Measurements from ENCODE around the gene CFAP73. TPM values are rescaled to one million over a fixed set of nuclear protein-coding genes. Genes with fewer than 3 reads are reported as not detected.

The CFAP73 gene
- total and polyA plus RNA-seq, 2 of the 8 experiments (the other 6 are each of a cell fraction or from before 2014, with no cell fraction given) = 0.45 to 0.56 TPM

DNA sequence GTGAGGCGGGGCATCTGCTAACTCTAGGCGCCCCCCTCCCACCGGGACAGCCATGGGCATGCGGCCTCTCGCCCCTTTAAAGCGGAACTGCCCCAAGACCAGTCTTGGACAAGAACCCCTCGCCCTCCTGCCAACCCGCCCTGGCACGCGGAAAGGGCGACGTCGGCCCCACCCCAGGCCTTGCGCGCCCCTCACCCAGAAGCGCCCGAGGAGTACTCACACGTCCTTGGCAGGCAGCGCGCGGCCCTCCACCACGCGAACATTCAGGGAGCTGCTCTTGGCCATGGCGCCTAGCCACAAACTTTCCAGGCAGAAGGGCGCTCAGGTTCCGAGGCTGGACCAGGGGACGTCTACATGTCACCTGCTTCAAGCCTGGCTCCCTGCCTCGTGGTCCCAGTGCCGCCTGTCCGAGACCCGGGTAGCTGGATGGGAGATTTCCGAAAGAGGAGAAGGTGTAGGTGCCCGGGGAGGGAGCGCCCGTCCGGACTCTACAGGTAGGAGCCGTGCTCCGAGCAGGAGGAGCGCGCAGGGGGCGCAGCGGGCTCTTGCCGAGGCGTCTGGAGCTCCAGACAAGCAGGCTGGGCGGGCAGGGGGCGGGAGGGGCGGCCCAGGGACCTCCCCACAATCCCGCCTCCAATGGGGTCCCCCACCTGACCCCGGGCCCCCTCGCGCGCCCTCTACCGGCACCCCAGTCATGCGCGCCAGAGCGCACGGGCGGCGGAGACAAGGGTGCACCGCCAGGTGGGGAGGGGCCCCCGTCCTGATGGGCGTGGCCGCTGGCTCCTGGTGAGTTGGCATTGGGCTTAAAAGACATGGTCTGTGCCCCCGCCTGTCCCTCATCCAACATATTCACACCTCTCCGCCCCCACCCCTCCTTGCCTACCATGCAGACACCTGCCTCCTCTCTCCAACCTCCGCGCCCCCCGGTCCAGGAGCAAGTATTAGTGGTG lies 14.1 kb upstream of the CFAP73 start, which contains the start of gene RASAL1 (continued):
- TF ChIP-seq TBP (IDR thresholded peaks at IDR 0.05; ENCODE audit: low read depth, low read length) (no peak), KDM1A (IDR thresholded peaks at IDR 0.05; ENCODE audit: borderline replicate concordance, low read length) (no peak), NRF1 (IDR thresholded peaks at IDR 0.05; ENCODE audit: low read depth, low read length) (no peak), SUZ12 (IDR thresholded peaks at IDR 0.05; ENCODE audit: low read length) (no peak), POLR2AphosphoS5 (IDR thresholded peaks at IDR 0.05; ENCODE audit: low read depth, low read length) (no peak), BRCA1 (IDR thresholded peaks at IDR 0.05; ENCODE audit: low read depth, low read length) (no peak), SRF (IDR thresholded peaks at IDR 0.05; ENCODE audit: low read depth, low read length) (no peak), JUND (IDR thresholded peaks at IDR 0.05; ENCODE audit: low read length) (no peak), SP1 (IDR thresholded peaks at IDR 0.05; ENCODE audit: low read depth, low read length) (no peak), HDAC2 (IDR thresholded peaks at IDR 0.05; ENCODE audit: borderline replicate concordance in 1 of 2, low read depth in 2 of 2, low read length in 2 of 2) (no peak), BCL11A (IDR thresholded peaks at IDR 0.05; ENCODE audit: low read depth in 2 of 2, low read length in 2 of 2) (no peak), CTBP2 (IDR thresholded peaks at IDR 0.05; ENCODE audit: borderline replicate concordance, insufficient read depth, insufficient read length, low read length) (no peak), SIN3A (conservative IDR thresholded peaks at IDR 0.05 in 1 of 2, IDR thresholded peaks at IDR 0.05 in 1 of 2; ENCODE audit: low read depth in 1 of 2, low read length in 2 of 2) (no peak; a peak in 1 of 4 replicates), ZNF274 (IDR thresholded peaks at IDR 0.05; ENCODE audit: borderline replicate concordance, extremely low read depth, low read length) (no peak), POLR2A (IDR thresholded peaks at IDR 0.05; ENCODE audit: control extremely low read depth in 1 of 2, low read depth in 2 of 2, low read length in 2 of 2) (0 out of 3 replicates have a peak, but pooled peaks of 1 of the 2 experiments have one; percentile 25), KDM4A (IDR thresholded peaks at IDR 0.05; ENCODE audit: low read depth, low read length, severe bottlenecking) (peak; percentile 52), SIRT6 (IDR thresholded peaks at IDR 0.05; ENCODE audit: low read length) (no peak), YY1 (IDR thresholded peaks at IDR 0.05; ENCODE audit: low read depth, low read length) (no peak), EGR1 (IDR thresholded peaks at IDR 0.05; ENCODE audit: borderline replicate concordance, low read depth, low read length) (0 out of 2 replicates have a peak, but pooled peaks have one; percentile 3), FOSL1 (IDR thresholded peaks at IDR 0.05; ENCODE audit: insufficient read depth, low read depth, low read length) (no peak), CREB1 (IDR thresholded peaks at IDR 0.05) (peak; percentile 69), TCF12 (IDR thresholded peaks at IDR 0.05; ENCODE audit: low read depth, low read length) (no peak), RFX5 (IDR thresholded peaks at IDR 0.05; ENCODE audit: borderline replicate concordance, low read depth, low read length) (no peak)

Measured in H1 (cell line).